GM21367 (cell line): ENCODE results near the gene PRTN3.

Source experiments
- ATAC-seq: cut with Tn5 transposase; IDR thresholded peaks from one replicate; pipeline ENCODE4 v1.9.1; 2021; ENCODE audit not compliant: unreplicated experiment

PRTN3 gene

DNA sequence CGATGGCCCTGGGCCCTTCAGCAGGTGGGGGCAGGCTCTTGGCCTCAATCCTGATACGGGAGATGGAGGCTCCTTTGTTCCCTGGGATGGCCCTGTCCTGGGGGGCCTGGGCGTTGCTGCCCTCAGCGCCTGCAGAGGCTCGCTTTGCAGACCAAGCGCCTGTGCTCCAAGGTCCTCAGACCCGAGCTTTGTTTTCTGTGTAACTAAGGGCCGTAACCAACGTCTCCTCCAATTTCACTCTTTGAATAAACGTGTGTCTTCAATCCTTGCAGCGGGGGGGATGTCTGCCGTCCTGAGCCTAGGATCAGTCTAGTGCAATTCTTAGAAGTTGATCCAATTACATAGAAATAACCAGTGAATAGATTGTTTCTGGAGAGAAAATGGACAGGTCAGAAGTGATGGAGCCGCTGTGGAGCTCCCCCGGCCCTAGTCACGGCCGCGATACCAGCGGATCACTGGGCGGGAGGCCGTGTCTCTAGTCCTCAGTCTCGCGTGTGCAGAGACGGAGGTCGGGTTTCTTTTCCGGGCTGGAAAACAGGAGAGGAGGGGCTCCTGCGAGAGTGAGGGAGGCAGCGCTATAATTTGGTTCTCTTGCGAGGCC lies 38.2 kb upstream of the PRTN3 start:
- no peak for ATAC-seq

DNA sequence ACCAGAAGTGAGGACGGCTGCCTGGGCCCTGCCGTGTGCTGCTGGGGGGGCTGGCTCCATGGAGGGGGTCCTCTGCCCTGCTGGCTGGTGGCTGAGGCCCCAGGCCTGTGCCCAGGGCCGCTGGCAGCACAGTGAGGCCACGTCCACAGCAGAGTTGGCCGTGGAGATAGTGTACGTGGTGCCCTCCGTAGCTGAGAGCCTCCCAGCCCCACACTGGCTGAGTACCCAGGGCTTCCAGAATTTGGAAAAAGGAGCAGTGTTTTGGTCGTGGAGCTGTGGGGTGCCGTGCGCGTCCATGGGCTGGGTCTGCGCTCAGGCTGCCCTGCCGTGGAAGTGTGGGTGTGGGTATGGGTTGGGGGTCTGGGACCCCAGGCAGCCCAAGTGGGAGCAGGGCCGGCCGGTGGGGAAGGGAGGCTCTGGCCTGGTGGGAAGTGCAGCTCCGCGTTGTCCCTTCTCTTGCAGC lies 37.7 kb upstream of the PRTN3 start:
- no peak for ATAC-seq

DNA sequence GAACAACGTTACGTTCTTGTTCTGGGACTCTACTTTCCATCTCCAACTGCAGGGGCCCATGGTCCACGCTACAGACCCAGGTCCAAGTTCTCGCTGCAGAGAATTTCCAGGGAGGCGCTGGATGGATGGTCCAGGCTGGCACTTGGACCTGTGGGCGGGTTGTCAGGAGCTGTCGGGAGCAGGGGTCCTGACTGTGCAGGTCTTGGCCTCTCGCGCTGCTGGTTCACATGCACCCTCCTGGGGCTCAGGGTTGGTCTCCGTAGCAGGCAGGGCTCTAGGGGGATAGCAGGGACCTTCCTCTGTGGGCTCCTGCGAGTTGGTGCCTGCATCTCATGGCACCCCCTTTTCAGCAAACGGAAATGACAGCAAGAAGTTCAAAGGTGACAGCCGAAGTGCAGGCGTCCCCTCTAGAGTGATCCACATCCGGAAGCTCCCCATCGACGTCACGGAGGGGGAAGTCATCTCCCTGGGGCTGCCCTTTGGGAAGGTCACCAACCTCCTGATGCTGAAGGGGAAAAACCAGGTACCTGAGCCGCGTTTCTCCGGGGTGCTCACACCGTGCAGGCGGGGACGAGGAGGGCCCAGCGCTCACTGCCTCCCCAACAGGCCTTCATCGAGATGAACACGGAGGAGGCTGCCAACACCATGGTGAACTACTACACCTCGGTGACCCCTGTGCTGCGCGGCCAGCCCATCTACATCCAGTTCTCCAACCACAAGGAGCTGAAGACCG lies 36.9 kb upstream of the PRTN3 start:
- ATAC-seq, result no peak

DNA sequence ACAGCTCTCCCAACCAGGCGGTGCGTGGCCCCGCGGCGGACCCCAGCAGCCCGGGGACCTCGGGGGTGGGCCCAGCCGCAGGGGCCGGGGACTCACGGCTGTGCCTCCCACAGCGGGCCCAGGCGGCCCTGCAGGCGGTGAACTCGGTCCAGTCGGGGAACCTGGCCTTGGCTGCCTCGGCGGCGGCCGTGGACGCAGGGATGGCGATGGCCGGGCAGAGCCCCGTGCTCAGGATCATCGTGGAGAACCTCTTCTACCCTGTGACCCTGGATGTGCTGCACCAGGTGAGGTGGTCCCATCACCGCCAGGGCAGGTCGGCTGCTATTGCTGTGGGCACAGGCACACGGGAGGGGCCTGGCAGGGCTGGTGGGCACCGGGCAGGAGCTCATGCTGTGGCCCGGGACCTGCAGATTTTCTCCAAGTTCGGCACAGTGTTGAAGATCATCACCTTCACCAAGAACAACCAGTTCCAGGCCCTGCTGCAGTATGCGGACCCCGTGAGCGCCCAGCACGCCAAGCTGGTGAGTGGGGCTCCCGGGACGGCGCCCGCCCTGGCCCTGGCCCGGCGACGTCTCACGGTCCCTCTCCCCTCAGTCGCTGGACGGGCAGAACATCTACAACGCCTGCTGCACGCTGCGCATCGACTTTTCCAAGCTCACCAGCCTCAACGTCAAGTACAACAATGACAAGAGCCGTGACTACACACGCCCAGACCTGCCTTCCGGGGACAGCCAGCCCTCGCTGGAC lies 36.2 kb upstream of the PRTN3 start:
- ATAC-seq, result no peak

DNA sequence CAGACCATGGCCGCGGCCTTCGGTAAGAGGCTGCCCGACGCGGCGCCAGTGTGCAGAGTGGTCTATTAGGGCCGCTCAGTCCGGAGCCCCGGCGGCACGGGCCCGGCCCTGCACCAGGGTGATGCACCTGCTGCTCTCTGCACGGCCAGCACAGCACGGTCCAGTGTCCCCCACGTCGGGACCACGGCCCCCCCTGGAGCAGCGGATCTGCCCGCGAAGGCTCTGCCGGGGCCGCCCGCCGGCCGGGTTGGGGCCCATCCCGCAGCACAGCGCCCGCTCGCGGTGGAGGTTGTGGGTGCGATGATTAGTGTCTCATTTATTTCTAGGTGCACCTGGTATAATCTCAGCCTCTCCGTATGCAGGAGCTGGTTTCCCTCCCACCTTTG lies 35.6 kb upstream of the PRTN3 start:
- ATAC-seq, result no peak

DNA sequence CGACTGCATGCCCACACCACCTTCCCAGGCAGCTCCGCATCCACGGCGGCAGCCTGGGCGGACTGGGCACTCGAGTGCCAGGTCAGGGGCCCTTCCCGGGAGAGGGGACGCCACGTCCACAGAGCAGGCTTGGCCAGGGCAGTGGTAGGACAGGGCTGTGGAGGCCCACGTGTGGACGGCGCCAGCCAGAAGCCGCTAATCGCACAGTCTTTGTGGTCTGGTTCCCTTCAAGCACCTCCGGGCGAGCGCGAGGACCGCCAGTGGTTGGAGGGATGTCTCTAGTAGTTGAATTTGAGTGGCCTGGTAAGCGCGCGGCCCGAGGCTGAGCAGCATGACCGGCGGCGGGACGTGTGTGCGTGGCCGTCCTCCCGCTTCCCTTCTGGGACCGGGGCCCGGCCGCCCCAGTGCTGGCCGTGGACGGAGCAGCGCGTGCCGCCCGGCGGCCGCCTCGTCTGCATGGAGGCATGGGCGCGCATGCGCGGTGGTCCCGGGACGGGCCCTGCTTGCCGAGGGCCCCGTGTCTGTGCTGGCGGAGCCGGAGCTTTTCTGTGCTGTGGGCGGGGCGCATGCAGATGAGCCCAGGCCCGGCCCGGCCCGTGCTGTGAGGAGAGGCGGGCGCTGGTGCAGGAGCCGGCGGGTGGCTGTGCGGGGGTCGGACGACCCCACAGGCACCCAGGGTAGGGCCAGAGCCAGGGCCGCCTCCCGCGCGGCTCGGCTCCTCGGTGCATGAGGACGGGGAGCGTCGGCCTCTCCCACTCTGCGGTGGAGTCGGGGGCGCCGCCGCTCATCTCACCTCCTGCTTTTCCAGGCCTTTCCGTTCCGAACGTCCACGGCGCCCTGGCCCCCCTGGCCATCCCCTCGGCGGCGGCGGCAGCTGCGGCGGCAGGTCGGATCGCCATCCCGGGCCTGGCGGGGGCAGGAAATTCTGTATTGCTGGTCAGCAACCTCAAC lies 34.9 kb upstream of the PRTN3 start:
- ATAC-seq, result no peak

DNA sequence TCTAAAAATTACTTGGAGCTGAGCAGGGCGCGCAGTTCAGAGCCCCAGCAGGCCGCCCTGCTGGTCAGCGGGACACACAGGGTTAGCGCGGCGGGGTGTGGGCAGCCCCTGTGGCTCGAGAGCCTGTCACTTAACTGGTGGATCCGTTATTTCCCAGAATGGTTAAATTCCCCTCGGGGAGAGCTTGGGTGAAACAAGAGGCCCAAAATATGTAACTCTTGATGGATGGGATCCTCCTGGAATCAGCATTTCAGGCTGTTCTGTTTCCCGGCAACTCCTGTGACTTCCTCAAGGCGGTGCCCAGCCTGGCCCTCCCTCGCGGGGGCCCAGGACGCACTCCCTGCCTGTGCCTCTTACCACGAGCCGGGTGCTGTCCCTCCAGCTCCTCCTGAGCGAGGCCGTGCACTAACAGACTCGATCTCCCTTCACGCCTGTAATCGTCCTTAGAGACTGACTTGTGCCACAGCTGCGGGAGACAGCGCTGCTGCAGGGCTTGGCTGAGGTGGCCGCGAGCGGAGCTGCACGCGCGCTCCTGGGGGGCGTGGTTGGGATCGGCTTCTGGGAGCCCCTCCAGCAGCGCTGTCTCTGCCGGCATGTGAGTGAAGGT lies 33.9 kb upstream of the PRTN3 start:
- ATAC-seq, result no peak

DNA sequence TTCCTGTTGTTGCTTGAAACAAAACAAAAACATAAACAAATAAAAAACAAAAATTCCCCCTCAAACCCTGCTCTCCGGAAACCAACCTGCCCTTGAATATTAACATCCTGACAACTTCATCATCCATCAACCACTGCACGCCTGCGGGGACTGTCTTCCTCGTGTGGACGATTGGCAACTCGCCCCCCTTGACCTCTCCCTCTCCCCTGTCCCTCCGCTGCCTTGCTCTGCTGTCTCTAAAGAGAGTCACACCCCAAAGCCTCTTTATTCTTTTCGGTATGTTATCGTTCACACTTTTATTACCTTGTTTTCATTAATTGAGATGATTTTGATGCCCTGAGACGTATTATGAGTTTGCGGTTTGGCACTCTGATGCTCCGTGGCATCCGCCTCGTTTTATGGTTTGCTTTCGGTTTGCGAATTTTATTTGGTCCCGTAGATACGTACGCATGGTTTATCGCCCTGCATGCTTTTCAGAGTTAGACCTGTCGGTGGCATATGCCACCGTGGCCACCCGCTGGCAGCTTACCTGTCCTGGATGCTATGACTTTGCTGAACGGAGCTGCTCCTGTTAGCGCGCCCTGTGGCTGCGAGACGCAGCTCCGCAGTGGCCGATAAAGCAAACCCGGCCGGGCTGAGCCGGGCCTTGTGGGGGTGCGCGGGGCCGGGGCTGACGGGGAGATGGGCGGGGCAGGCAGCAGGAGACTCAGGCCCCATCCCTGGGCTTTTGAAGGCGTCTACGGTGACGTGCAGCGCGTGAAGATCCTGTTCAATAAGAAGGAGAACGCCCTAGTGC lies 33.0 kb upstream of the PRTN3 start:
- no peak for ATAC-seq

DNA sequence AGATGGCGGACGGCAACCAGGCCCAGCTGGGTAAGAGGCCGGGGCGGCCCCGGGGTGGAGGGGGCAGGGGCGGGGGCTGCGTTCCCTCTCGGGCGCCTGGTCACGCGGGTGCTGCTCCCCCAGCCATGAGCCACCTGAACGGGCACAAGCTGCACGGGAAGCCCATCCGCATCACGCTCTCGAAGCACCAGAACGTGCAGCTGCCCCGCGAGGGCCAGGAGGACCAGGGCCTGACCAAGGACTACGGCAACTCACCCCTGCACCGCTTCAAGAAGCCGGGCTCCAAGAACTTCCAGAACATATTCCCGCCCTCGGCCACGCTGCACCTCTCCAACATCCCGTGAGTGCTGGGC lies 32.4 kb upstream of the PRTN3 start:
- no peak for ATAC-seq

DNA sequence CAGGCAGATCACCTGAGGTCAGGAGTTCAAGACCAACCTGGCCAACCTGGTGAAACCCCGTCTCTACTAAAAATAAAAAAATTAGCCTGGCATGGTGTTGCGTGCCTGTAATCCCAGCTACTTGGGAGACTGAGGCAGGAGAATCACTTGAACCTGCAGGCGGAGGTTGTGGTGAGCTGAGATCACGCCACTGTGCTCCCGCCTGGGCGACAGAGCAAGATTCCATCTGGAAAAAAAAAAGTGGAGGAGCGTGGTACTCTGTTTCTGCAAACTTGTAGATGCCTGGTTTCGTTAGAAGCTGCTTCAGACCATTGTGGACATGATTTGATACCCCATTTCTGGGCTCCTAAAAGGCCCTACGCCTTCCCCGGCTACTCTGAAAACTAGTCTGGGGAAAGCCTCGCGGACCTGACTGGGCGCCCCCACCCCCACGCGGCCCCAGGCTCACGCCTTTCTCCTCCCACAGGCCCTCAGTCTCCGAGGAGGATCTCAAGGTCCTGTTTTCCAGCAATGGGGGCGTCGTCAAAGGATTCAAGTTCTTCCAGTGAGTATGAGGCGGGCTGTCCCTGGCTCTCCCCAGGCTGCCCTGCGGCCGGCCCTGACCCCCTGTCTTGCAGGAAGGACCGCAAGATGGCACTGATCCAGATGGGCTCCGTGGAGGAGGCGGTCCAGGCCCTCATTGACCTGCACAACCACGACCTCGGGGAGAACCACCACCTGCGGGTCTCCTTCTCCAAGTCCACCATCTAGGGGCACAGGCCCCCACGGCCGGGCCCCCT lies 30.5 kb upstream of the PRTN3 start:
- ATAC-seq, result no peak

DNA sequence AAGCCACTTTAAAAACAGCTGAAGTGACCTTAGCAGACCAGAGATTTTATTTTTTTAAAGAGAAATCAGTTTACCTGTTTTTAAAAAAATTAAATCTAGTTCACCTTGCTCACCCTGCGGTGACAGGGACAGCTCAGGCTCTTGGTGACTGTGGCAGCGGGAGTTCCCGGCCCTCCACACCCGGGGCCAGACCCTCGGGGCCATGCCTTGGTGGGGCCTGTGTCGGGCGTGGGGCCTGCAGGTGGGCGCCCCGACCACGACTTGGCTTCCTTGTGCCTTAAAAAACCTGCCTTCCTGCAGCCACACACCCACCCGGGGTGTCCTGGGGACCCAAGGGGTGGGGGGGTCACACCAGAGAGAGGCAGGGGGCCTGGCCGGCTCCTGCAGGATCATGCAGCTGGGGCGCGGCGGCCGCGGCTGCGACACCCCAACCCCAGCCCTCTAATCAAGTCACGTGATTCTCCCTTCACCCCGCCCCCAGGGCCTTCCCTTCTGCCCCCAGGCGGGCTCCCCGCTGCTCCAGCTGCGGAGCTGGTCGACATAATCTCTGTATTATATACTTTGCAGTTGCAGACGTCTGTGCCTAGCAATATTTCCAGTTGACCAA lies 29.8 kb upstream of the PRTN3 start:
- no peak for ATAC-seq

DNA sequence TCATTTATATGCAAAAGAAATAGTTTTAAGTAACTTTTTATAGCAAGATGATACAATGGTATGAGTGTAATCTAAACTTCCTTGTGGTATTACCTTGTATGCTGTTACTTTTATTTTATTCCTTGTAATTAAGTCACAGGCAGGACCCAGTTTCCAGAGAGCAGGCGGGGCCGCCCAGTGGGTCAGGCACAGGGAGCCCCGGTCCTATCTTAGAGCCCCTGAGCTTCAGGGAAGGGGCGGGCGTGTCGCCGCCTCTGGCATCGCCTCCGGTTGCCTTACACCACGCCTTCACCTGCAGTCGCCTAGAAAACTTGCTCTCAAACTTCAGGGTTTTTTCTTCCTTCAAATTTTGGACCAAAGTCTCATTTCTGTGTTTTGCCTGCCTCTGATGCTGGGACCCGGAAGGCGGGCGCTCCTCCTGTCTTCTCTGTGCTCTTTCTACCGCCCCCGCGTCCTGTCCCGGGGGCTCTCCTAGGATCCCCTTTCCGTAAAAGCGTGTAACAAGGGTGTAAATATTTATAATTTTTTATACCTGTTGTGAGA lies 29.2 kb upstream of the PRTN3 start:
- ATAC-seq, result no peak

DNA sequence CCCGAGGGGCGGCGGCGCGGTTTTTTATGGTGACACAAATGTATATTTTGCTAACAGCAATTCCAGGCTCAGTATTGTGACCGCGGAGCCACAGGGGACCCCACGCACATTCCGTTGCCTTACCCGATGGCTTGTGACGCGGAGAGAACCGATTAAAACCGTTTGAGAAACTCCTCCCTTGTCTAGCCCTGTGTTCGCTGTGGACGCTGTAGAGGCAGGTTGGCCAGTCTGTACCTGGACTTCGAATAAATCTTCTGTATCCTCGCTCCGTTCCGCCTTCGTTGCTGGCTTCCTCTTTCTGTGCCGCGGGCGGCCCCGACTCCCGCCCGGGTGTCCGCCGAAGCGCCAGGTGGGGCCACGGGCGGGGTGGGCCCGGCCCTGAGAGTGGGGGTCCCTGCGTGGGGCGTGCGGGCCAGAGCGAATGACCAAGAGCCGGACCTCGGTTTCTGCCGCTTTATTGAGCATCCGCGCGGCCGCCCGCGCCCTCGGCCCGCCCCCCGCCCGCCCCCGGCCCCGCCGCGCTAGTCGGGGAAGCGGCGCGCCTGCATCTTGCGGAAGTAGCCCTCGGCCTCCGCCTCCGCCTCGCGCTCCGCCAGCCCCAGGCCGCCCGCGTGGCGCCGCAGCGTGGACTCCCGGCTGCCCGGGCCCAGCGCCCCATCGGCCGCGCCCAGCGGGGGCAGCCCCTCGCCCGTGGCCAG lies 28.6 kb upstream of the PRTN3 start:
- ATAC-seq, result no peak

DNA sequence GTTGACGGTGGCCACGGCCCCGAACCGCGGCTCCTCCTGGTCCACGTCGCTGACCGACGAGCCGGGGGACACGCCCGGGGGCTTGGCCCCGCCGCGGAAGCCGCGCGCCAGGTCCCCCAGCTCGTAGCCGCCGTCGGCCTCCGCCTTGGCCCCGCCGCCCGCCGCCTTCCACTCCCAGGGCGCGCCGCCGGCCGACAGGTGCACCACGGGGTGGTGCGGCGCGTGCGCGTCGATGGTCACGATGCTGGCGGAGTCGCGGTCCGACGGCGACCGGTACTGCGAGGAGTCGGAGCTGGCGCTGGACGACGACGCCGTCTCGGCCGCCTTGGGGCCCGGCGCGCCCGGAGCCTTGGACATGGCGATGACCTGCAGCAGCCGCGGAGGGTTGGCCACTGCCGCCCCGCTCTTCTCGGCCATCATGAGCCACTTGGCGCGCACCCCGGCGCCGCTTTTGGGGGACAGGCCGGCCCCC lies 28.0 kb upstream of the PRTN3 start:
- no peak for ATAC-seq

DNA sequence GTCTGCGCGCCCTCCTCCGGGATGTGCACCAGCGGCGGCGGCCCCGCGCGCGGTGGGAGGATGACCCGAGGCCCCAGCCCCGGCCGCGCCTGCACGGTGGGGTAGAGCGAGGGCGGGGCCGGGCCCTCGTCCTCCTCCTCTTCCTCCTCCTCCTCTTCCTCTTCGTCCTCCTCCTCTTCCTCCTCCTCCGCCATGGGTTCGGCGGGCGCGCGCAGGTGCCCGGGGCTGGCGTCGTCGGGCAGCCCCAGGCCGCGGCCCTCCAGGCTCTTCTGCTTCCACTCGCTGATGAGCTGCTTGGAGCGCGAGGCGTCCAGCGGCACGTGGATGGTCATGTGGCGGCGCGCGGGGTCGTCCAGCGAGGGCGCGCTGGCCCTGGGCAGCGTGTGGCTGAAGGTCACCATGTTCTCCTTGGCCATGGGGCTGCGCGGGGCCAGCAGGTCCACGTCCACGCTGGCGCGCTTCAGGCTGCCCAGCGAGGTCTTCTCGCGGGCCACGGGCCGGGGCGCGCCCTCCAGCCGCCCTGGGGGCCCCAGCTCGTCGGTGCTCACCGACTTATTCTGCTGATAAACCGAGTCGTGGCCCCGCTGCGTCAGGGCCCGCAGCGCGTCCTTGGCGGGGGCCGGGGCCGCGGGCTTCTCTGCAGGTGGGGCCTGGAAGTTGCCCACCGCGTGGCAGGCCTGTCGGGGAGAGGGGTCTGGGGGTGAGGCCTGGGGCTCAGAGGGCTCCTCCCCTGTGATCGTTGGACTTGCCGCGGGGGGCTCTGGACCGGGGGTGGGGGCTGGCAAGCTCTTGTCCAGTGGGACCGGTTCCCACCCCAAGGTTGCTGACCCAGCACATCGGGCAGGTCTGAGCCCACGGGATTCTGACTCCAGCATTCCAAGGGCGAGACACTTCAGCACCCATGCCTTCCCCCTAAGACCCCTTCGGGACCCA lies 27.3 kb upstream of the PRTN3 start:
- ATAC-seq, result no peak

DNA sequence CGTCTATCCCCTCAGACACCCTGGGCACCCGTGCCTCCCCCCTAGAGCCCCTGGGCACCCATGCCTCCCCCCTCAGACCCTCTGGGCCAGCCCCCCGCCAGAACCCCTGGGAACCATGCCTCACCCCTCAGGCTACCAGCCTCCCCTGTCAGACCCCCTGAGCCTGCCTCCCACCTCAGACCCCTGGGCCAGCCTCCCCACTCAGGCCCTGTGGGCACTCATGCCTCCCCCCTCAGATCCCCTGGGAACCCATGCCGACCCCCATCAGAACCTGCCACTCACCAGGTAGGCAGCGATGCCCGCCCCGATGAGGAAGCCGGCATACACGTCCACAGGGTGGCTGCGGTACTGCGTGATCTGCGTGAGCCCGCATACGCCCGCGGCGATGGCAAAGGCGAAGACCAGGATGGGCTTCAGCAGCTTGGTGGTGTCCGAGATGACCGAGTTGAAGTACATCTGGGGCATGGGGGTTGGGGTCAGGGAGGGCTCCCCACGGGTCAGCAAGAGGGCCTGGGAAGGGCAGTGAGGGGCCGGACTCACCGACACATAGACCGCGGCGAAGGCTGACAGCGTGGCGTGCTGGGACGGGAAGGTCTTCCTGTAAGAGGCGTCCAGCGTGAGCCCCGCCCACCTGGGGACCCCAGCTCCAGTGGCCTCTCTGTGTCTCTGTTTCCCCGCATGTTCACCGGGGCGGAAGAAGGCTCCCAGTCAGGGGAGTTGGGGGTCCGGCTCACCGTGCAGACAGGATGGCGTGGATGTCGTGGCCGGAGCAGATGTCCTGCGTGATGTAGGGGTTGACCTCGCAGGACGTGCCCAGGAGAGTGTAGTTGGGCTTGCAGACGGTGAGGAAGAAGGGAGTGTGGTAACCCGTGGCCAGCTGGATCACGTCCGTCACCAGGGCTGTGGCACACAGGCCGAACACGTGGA lies 26.4 kb upstream of the PRTN3 start:
- no peak for ATAC-seq
